Mammary epithelial cell (primary cell): ENCODE data around the gene SMAP2.

Source experiments
- EZH2 ChIP-seq: IDR thresholded peaks from 2 replicates; pipeline ENCODE4 v1.6.1; 2012; ENCODE audit warnings: low read length, inconsistent platforms, borderline replicate concordance
- TF ChIP-seq, protein P1 (sequence below), 2 donors: IDR thresholded peaks in 1 of 2; conservative IDR thresholded peaks in 1 of 2; 2 replicates each; pipeline ENCODE4 v1.5.1; 2011 to 2012; ENCODE audit warnings: inconsistent platforms in 2 of 2, low read length in 2 of 2, mild to moderate bottlenecking in 2 of 2, control low read depth in 1 of 2, low read depth in 1 of 2; ENCODE audit not compliant: insufficient read depth in 1 of 2; ENCODE audit errors: extremely low read depth in 1 of 2

GRCh38 chr1:40362699-40363098 lies 10.8 kb upstream of the SMAP2 start:
- TF ChIP-seq, protein P1, sequence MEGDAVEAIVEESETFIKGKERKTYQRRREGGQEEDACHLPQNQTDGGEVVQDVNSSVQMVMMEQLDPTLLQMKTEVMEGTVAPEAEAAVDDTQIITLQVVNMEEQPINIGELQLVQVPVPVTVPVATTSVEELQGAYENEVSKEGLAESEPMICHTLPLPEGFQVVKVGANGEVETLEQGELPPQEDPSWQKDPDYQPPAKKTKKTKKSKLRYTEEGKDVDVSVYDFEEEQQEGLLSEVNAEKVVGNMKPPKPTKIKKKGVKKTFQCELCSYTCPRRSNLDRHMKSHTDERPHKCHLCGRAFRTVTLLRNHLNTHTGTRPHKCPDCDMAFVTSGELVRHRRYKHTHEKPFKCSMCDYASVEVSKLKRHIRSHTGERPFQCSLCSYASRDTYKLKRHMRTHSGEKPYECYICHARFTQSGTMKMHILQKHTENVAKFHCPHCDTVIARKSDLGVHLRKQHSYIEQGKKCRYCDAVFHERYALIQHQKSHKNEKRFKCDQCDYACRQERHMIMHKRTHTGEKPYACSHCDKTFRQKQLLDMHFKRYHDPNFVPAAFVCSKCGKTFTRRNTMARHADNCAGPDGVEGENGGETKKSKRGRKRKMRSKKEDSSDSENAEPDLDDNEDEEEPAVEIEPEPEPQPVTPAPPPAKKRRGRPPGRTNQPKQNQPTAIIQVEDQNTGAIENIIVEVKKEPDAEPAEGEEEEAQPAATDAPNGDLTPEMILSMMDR (conservative IDR thresholded peaks at IDR 0.05 in 1 of 2, IDR thresholded peaks at IDR 0.05 in 1 of 2; ENCODE audit: extremely low read depth in 1 of 2, insufficient read depth in 1 of 2, low read depth in 1 of 2, low read length in 2 of 2) = no peak
- TF ChIP-seq EZH2 = no peak
